Keratinocyte (primary cell): ENCODE results near the gene GRHPR.

Source experiments
- EZH2 ChIP-seq: IDR thresholded peaks from one replicate; pipeline ENCODE4 v1.6.1; 2012; ENCODE audit warnings: inconsistent platforms, mild to moderate bottlenecking, low read length, moderate library complexity
- TF ChIP-seq, protein P1 (sequence below), 3 experiments: IDR thresholded peaks in 1 of 3; conservative IDR thresholded peaks in 1 of 3; optimal IDR thresholded peaks in 1 of 3; 2 replicates in 2 of 3; 3 replicates in 1 of 3; pipeline versions ENCODE3 to v1.5.1; 2011; ENCODE audit warnings: low read length in 3 of 3, mild to moderate bottlenecking in 3 of 3, moderate library complexity in 2 of 3, control low read depth in 1 of 3, inconsistent platforms in 1 of 3; ENCODE audit not compliant: insufficient read depth in 2 of 3; ENCODE audit errors: extremely low read depth in 1 of 3

DNA sequence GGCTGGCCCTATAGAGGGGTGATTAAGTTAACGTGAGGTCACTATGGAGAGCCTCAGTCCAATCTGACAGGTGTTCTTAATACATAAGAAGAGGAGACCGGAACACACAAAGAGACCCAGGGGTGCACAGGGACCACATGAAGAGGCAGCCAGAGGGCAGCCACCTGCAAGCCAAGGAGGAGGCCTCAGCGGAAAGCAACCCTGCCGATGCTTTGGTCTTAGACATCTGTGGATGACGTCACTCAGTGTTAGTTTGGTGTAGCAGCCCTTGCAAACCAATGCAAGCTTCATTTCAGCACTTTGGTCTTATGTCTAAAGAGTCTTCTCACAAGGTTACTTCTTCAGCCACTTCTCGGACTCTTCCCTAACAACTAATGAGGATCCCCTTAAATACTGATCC lies 47.6 kb upstream of the GRHPR start:
- TF ChIP-seq, protein P1, sequence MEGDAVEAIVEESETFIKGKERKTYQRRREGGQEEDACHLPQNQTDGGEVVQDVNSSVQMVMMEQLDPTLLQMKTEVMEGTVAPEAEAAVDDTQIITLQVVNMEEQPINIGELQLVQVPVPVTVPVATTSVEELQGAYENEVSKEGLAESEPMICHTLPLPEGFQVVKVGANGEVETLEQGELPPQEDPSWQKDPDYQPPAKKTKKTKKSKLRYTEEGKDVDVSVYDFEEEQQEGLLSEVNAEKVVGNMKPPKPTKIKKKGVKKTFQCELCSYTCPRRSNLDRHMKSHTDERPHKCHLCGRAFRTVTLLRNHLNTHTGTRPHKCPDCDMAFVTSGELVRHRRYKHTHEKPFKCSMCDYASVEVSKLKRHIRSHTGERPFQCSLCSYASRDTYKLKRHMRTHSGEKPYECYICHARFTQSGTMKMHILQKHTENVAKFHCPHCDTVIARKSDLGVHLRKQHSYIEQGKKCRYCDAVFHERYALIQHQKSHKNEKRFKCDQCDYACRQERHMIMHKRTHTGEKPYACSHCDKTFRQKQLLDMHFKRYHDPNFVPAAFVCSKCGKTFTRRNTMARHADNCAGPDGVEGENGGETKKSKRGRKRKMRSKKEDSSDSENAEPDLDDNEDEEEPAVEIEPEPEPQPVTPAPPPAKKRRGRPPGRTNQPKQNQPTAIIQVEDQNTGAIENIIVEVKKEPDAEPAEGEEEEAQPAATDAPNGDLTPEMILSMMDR (optimal IDR thresholded peaks at IDR 0.05 in 1 of 3, IDR thresholded peaks at IDR 0.05 in 1 of 3, conservative IDR thresholded peaks at IDR 0.05 in 1 of 3; ENCODE audit: extremely low read depth in 1 of 3, insufficient read depth in 2 of 3, low read length in 3 of 3), result no peak
- TF ChIP-seq EZH2, result no peak
